Loucy (cell line): Measurements from ENCODE around the gene MYCT1.

Experiments used
- H2AFZ ChIP-seq: fragments of 200-600 bp; sonication (generic); 2 replicates; pipeline ENCODE4 v1.6.0; 2016; ENCODE audit warnings: antibody characterized with exemption, mild to moderate bottlenecking, low read length, moderate library complexity
- H3F3A ChIP-seq: fragments of 200-600 bp; 2 replicates; pipeline ENCODE4 v1.6.0; 2016; ENCODE audit warnings: antibody characterized with exemption, low read depth, mild to moderate bottlenecking
- H3K27me3 ChIP-seq: fragments of 200-600 bp; sonication (generic); 2 replicates; pipeline ENCODE4 v1.6.1; 2014; ENCODE audit warnings: low read length, mild to moderate bottlenecking; ENCODE audit not compliant: insufficient read depth, poor library complexity, severe bottlenecking
- H3K36me3 ChIP-seq: fragments of 200-600 bp; sonication (generic); 2 replicates; pipeline ENCODE4 v1.6.1; 2016; ENCODE audit warnings: low read length; ENCODE audit not compliant: insufficient read depth
- H3K4me1 ChIP-seq: fragments of 200-600 bp; sonication (generic); 2 replicates; pipeline ENCODE4 v1.5.1; 2014; ENCODE audit warnings: low read length, mild to moderate bottlenecking; ENCODE audit not compliant: insufficient read depth, poor library complexity, severe bottlenecking
- H3K4me2 ChIP-seq: fragments of 200-600 bp; sonication (generic); 2 replicates; pipeline ENCODE4 v1.6.0; 2014; ENCODE audit warnings: antibody characterized with exemption, low read length, low read depth, mild to moderate bottlenecking; ENCODE audit not compliant: poor library complexity, severe bottlenecking
- H3K4me3 ChIP-seq: fragments of 200-600 bp; sonication (generic); 2 replicates; pipeline ENCODE4 v1.5.1; 2014; ENCODE audit warnings: low read length, mild to moderate bottlenecking, mixed read lengths; ENCODE audit not compliant: poor library complexity, severe bottlenecking
- H3K79me2 ChIP-seq: fragments of 200-600 bp; sonication (generic); 2 replicates; pipeline ENCODE4 v1.6.1; 2014; ENCODE audit warnings: low read length; ENCODE audit not compliant: insufficient read depth
- H3K9ac ChIP-seq: fragments of 200-600 bp; sonication (generic); 2 replicates; pipeline ENCODE4 v1.6.0; 2014; ENCODE audit warnings: mild to moderate bottlenecking, low read depth, low read length, moderate library complexity; ENCODE audit not compliant: poor library complexity, severe bottlenecking
- H3K9me2 ChIP-seq: fragments of 200-600 bp; sonication (generic); replicated peaks from 2 replicates; pipeline ENCODE4 v1.6.1; 2016; ENCODE audit warnings: low read depth, low read length, mixed read lengths
- H3K9me3 ChIP-seq: fragments of 200-600 bp; sonication (generic); 2 replicates; pipeline ENCODE4 v1.6.1; 2014; ENCODE audit warnings: mild to moderate bottlenecking, antibody characterized with exemption, low read length, low read depth; ENCODE audit not compliant: insufficient read depth
- H4K20me1 ChIP-seq: fragments of 200-600 bp; sonication (generic); 2 replicates; pipeline ENCODE4 v1.6.0; 2014; ENCODE audit warnings: antibody characterized with exemption, low read length, mild to moderate bottlenecking; ENCODE audit not compliant: insufficient read depth, poor library complexity, severe bottlenecking
- CTCF ChIP-seq: fragments of 200-600 bp; sonication (generic); conservative IDR thresholded peaks from 2 replicates; pipeline ENCODE4 v1.5.1; 2014; ENCODE audit warnings: mild to moderate bottlenecking, antibody characterized with exemption, low read length
- EZH2phosphoT487 ChIP-seq: fragments of 200-600 bp; IDR thresholded peaks from 2 replicates; pipeline ENCODE4 v1.6.1; 2018; ENCODE audit warnings: antibody characterized with exemption, mild to moderate bottlenecking, moderate library complexity, borderline replicate concordance

MYCT1 gene

GRCh38 chr6:152669895-152670294, 27.8 kb upstream of the MYCT1 start:
- no peak overlapping the region for H3K4me3 ChIP-seq
- no peaks in the 10 kb centered on the region for H3K9me3 ChIP-seq
- no peaks in the 10 kb centered on the region for H3F3A ChIP-seq
- no peak for TF ChIP-seq EZH2phosphoT487
- TF ChIP-seq CTCF: peak; percentile 43
- no peak overlapping the region for H3K4me2 ChIP-seq
- no peaks in the 10 kb centered on the region for H4K20me1 ChIP-seq
- H3K36me3 ChIP-seq: no peaks in the 10 kb centered on the region
- no peaks in the 10 kb centered on the region for H3K27me3 ChIP-seq
- H3K79me2 ChIP-seq: no peaks in the 10 kb centered on the region
- no peaks in the 10 kb centered on the region for H3K4me1 ChIP-seq
- H3K9ac ChIP-seq: no peak overlapping the region
- no peak overlapping the region for H2AFZ ChIP-seq
- H3K9me2 ChIP-seq: no peaks in the 10 kb centered on the region

GRCh38 chr6:152671171-152671570, 26.5 kb upstream of the MYCT1 start:
- no peaks in the 10 kb centered on the region for H3K9me2 ChIP-seq
- no peaks in the 10 kb centered on the region for H3K9me3 ChIP-seq
- no peak overlapping the region for H3K9ac ChIP-seq
- no peak for TF ChIP-seq EZH2phosphoT487
- no peak for TF ChIP-seq CTCF
- H3K36me3 ChIP-seq: no peaks in the 10 kb centered on the region
- H3K79me2 ChIP-seq: no peaks in the 10 kb centered on the region
- no peaks in the 10 kb centered on the region for H3F3A ChIP-seq
- H2AFZ ChIP-seq: no peak overlapping the region
- no peak overlapping the region for H3K4me2 ChIP-seq
- no peaks in the 10 kb centered on the region for H4K20me1 ChIP-seq
- H3K27me3 ChIP-seq: no peaks in the 10 kb centered on the region
- H3K4me1 ChIP-seq: no peaks in the 10 kb centered on the region
- no peak overlapping the region for H3K4me3 ChIP-seq

GRCh38 chr6:152673236-152673635, 24.5 kb upstream of the MYCT1 start:
- Histone ChIP-seq H3K9me2 (no peaks in the 10 kb centered on the region), H3K36me3 (no peaks in the 10 kb centered on the region), H2AFZ (no peak overlapping the region), H3K79me2 (no peaks in the 10 kb centered on the region), H3K4me2 (no peak overlapping the region), H3K9ac (no peak overlapping the region), H3K9me3 (no peaks in the 10 kb centered on the region), H3K4me1 (no peaks in the 10 kb centered on the region), H4K20me1 (no peaks in the 10 kb centered on the region), H3F3A (no peaks in the 10 kb centered on the region), H3K27me3 (no peaks in the 10 kb centered on the region), H3K4me3 (no peak overlapping the region)
- no peak for TF ChIP-seq CTCF
- TF ChIP-seq EZH2phosphoT487: no peak
